RWPE2 (cell line): ENCODE measurements around the gene SLC7A4.
"Not testable (repeated sequence)": the region's sequence is repeated elsewhere in the genome, so short reads cannot be mapped to it uniquely, and the experiment has no call there.

Experiments
- ATAC-seq: fragments of 200-7000 bp; cut with Tn5 transposase; 3 replicates; pipeline ENCODE4 v1.9.1; 2021; ENCODE audit warnings: low read depth
- DNase-seq: peaks from one replicate; pipeline ENCODE4 v3.0.0-alpha.2; 2020; ENCODE audit warnings: low spot score
- H3K27ac ChIP-seq: fragments of 450-650 bp; 2 replicates; pipeline ENCODE4 v1.5.1; 2017; ENCODE audit warnings: mild to moderate bottlenecking; ENCODE audit not compliant: poor library complexity, severe bottlenecking
- H3K27me3 ChIP-seq: fragments of 250-450 bp; sonication (Bioruptor Pico); 2 replicates; pipeline ENCODE4 v1.5.1; 2021; ENCODE audit warnings: mild to moderate bottlenecking, moderate library complexity; ENCODE audit not compliant: insufficient read depth, poor library complexity, severe bottlenecking
- H3K36me3 ChIP-seq: fragments of 250-450 bp; sonication (Bioruptor Pico); 2 replicates; pipeline ENCODE4 v1.5.1; 2020; ENCODE audit warnings: low read depth, mild to moderate bottlenecking, moderate library complexity
- H3K4me1 ChIP-seq: fragments of 250-450 bp; sonication (Bioruptor Pico); 2 replicates; pipeline ENCODE4 v1.5.1; 2021; ENCODE audit warnings: mild to moderate bottlenecking, moderate library complexity; ENCODE audit not compliant: insufficient read depth, poor library complexity, severe bottlenecking
- H3K4me3 ChIP-seq: fragments of 250-450 bp; sonication (Bioruptor Pico); 2 replicates; pipeline ENCODE4 v1.5.1; 2021; ENCODE audit warnings: mild to moderate bottlenecking, moderate library complexity; ENCODE audit not compliant: severe bottlenecking
- H3K9me3 ChIP-seq: fragments of 250-450 bp; sonication (Bioruptor Pico); 2 replicates; pipeline ENCODE4 v1.5.1; 2021; ENCODE audit warnings: mild to moderate bottlenecking, moderate library complexity; ENCODE audit not compliant: severe bottlenecking
- TF ChIP-seq, protein P1 (sequence below): fragments of 450-650 bp; IDR thresholded peaks from one replicate; pipeline ENCODE4 v1.5.1; 2017; ENCODE audit warnings: mild to moderate bottlenecking, moderate library complexity; ENCODE audit not compliant: poor library complexity, severe bottlenecking

Gene SLC7A4

DNA sequence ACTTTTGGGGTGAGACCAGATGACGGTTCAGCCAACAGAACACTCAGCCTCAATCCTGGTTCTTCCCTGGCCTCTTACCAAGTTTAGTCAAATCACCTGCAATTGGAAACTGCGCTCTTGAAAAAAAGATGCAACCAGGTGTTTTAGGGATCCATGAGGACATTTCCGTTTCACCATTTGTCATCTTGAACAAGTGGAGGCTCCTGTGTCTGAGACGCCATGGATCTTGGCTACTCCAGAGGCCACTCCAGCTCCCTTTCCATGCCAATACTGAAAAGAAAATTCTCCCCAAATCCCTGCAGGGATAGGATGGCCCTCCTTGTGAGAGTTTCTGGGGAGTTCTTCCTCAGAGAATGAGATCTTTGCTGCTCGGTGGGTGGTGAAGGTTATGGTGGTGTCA is 41.1 kb upstream of the SLC7A4 start:
- Histone ChIP-seq H3K4me1 (no peaks in the 10 kb centered on the region), H3K4me3 (no peak overlapping the region), H3K27me3 (no peaks in the 10 kb centered on the region), H3K27ac (no peak overlapping the region), H3K9me3 (no peaks in the 10 kb centered on the region), H3K36me3 (no peaks in the 10 kb centered on the region)
- no peak for DNase-seq
- TF ChIP-seq, protein P1, sequence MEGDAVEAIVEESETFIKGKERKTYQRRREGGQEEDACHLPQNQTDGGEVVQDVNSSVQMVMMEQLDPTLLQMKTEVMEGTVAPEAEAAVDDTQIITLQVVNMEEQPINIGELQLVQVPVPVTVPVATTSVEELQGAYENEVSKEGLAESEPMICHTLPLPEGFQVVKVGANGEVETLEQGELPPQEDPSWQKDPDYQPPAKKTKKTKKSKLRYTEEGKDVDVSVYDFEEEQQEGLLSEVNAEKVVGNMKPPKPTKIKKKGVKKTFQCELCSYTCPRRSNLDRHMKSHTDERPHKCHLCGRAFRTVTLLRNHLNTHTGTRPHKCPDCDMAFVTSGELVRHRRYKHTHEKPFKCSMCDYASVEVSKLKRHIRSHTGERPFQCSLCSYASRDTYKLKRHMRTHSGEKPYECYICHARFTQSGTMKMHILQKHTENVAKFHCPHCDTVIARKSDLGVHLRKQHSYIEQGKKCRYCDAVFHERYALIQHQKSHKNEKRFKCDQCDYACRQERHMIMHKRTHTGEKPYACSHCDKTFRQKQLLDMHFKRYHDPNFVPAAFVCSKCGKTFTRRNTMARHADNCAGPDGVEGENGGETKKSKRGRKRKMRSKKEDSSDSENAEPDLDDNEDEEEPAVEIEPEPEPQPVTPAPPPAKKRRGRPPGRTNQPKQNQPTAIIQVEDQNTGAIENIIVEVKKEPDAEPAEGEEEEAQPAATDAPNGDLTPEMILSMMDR, result no peak
- no peak for ATAC-seq

DNA sequence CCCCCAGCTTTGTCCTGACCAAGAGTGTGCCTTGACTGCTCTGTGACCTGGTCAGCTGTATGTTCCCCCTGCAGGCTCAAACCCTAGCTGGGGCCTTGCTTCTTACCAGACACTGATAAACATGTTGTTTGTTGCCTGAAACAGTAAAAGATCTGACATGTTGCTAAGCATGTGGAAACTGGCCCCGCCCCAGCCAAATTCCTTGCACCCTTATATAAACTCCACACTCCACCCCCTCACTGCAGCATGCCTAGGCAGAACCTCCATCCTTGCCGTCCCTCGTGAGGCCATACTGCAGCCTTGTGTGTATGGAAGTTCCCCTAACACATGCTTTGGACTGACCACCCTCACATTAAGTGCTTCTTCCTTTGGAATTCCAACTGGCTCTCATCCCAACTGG is 40.7 kb upstream of the SLC7A4 start:
- no peak for ATAC-seq
- Histone ChIP-seq H3K27me3 (no peaks in the 10 kb centered on the region), H3K9me3 (no peaks in the 10 kb centered on the region), H3K4me1 (no peaks in the 10 kb centered on the region), H3K27ac (no peak overlapping the region), H3K4me3 (no peak overlapping the region), H3K36me3 (no peaks in the 10 kb centered on the region)
- no peak for DNase-seq
- TF ChIP-seq, protein P1, result no peak

DNA sequence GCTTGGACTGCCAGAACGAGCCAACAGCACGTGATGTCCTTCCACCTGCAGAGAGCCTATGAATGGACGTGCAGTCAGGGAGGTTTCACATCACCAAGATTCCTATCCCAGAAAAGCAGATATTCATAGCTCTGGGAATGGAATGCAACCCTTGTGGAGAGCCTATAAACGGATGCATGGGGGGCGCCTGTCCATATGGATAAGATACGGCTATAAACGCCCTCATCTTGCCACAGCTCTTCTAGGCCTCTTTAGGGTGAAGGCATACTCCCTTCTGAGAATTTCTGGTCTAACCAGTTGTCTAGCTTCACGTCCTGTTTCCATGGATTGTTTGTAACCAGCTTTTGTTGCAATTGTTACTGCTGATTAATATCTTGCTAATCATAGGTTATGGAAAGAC is 39.4 kb upstream of the SLC7A4 start:
- not testable (repeated sequence) for DNase-seq, H3K4me3 ChIP-seq, H3K27me3 ChIP-seq, H3K27ac ChIP-seq, ATAC-seq, H3K4me1 ChIP-seq, H3K36me3 ChIP-seq, H3K9me3 ChIP-seq

DNA sequence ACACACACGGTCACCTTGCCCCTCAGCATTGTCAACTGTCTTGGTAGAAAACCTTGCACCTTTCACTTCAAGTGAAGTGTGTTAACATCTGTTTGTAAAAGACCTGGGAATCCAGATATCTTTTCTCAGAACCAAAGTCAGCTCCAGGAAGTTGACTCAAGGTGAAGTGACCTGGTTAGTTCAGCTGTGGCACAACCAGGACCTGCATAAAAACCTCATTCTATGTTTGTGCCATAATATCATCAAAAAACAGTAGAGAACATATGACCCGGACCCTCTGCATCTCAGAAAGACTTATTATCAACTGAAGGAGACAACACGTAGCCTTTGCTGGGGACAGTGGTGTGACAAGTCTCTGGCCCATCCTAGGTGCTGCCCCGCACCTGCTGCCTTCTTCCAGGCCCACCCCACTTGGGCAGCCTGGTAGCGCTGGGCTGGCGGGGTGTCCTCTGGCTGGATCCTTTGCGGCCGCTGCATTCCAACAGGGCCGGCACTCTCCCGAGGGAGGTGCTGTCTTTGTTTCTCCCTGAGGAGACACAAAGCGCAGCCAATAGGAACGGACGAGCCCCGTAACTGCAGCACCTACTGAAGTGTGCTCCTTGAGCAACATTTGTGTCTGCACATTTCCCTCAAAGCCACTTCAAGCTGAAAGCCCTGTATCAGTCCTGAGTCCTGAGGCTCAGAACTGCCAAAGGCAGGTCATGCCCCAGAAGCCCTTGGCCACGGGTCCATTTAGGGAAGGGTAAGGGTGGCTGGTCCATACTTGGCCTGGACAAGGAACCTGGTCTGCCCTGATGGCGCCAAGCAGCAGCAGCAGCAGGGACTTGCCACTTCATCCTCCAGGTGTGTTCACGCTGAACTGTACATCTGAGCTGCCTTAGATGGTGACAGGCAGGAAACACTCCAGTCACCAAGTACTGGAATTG is 38.6 kb upstream of the SLC7A4 start:
- TF ChIP-seq, protein P1, result no peak
- no peaks in the 10 kb centered on the region for H3K27me3 ChIP-seq
- DNase-seq (no peak), ATAC-seq (no peak)
- no peaks in the 10 kb centered on the region for H3K4me1 ChIP-seq
- no peaks in the 10 kb centered on the region for H3K36me3 ChIP-seq
- H3K27ac ChIP-seq, result no peak overlapping the region
- no peak overlapping the region for H3K4me3 ChIP-seq
- no peaks in the 10 kb centered on the region for H3K9me3 ChIP-seq

DNA sequence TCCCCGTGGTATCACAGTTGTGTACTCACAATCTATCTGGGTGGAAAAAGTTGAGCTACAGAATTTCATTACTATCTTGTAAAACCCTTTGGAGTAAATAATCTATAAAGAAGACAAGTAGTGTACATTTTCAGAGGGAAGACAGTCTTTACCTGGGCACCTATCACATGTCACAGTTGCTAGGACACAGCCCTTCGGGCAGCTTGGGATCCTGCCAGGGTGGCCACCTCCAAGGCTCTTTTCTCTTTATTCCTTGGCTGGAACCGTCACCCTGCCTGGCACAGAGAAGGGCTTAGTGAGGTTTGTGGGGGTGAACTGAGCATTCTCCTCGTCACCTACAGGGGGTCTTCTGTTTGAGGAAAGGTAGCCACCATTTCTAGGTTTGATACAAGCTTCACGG is 37.0 kb upstream of the SLC7A4 start:
- H3K27me3 ChIP-seq, result no peaks in the 10 kb centered on the region
- no peak overlapping the region for H3K27ac ChIP-seq
- no peaks in the 10 kb centered on the region for H3K4me1 ChIP-seq
- H3K4me3 ChIP-seq, result no peak overlapping the region
- DNase-seq, result no peak
- TF ChIP-seq, protein P1, result no peak
- H3K9me3 ChIP-seq, result no peaks in the 10 kb centered on the region
- H3K36me3 ChIP-seq, result no peaks in the 10 kb centered on the region
- ATAC-seq, result no peak
